SK-N-MC (cell line): ENCODE results near the gene PTX4.

Experiments
- EZH2 ChIP-seq: fragments of 200-600 bp; sonication (generic); IDR thresholded peaks from one replicate; pipeline ENCODE4 v1.6.1; 2017; ENCODE audit warnings: antibody characterized with exemption
- POLR2AphosphoS5 ChIP-seq: IDR thresholded peaks from 2 replicates; pipeline ENCODE4 v1.6.1; 2012; ENCODE audit warnings: mild to moderate bottlenecking, low read depth, low read length, borderline replicate concordance

- TF ChIP-seq EZH2 (no peak), POLR2AphosphoS5 (no peak)
Measured at GRCh38 chr16:1531638-1531910, 42.8 kb upstream of the PTX4 start.
